ENCODE measurements around the gene CIB1. TPM values are rescaled to one million over a fixed set of nuclear protein-coding genes. Genes with fewer than 3 reads are reported as not detected.

Gene CIB1
- total RNA-seq, 1 experiment from 2014 or later, result 23.0 TPM

DNA sequence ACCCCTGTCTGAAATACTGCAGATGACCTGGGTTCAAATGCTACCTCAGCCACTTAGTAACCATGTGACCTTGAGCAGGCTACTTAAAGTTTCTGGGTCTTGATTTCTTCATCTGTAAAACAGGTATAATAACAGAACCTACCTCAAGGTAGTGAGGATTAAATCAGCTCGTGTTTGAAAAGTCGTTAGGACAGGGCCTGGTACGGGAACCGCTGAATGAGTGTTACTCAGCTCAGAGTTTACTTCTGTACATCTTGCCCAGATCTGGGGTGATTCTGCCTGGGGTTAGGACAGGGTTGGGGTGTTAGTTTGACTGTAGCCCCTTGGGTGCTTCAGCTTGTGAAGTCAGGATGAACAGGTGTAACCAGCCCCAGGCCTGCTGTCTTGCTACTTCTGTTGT is 30.8 kb downstream of the CIB1 start:
- Histone ChIP-seq H2AK5ac (ENCODE audit: insufficient read length, low read length) (no peak overlapping the region), H4K5ac (ENCODE audit: insufficient read length, low read depth, low read length) (no peak overlapping the region), H3K4me2 (ENCODE audit: insufficient read depth, insufficient read length, low read length) (peak overlapping the region; percentile 45), H2BK15ac (ENCODE audit: low read depth, low read length) (no peak overlapping the region), H3K27ac (ENCODE audit: insufficient read length, low read depth, low read length) (no peak overlapping the region), H3K9me3 (ENCODE audit: control insufficient read depth, low read depth, low read length) (no peaks in the 10 kb centered on the region), H3K56ac (ENCODE audit: insufficient read length, low read depth, low read length) (no peak overlapping the region), H3K14ac (ENCODE audit: insufficient read depth, low read length) (no peak overlapping the region), H3K18ac (ENCODE audit: insufficient read length, low read depth, low read length) (no peak overlapping the region), H4K8ac (replicated peaks; ENCODE audit: insufficient read length, low read depth, low read length) (no peak overlapping the region), H3T11ph (ENCODE audit: low read length) (no peak overlapping the region), H4K20me1 (ENCODE audit: control insufficient read depth, insufficient read depth, insufficient read length) (no peaks in the 10 kb centered on the region), H2BK12ac (ENCODE audit: insufficient read length, low read depth, low read length) (no peak overlapping the region), H4K91ac (ENCODE audit: insufficient read length, low read depth, low read length) (no peak overlapping the region), H3K79me2 (ENCODE audit: insufficient read depth, low read length) (peaks cover 3% of the 10 kb centered on the region; the same call in 1 of the 2 replicates), H3K4ac (ENCODE audit: low read depth, low read length) (no peak overlapping the region), H2BK20ac (ENCODE audit: low read depth, low read length, poor library complexity, severe bottlenecking) (no peak overlapping the region), H3K4me1 (ENCODE audit: insufficient read depth, low read length) (peaks cover 6% of the 10 kb centered on the region; the same call in 1 of the 2 replicates), H3K23ac (ENCODE audit: insufficient read length, low read depth, low read length) (no peak overlapping the region), H2BK5ac (ENCODE audit: insufficient read length, low read length) (no peak overlapping the region), H3K23me2 (ENCODE audit: insufficient read length, low read depth, low read length, poor library complexity, severe bottlenecking) (peaks cover 13% of the 10 kb centered on the region), H2AFZ (ENCODE audit: low read length) (no peak overlapping the region), H2BK120ac (ENCODE audit: low read depth, low read length, poor library complexity, severe bottlenecking) (no peak overlapping the region), H3K79me1 (ENCODE audit: insufficient read depth, low read depth, low read length, poor library complexity, severe bottlenecking) (peaks cover 13% of the 10 kb centered on the region), H3K9ac (ENCODE audit: extremely low read depth, insufficient read length, low read length) (no peak overlapping the region), H3K27me3 (ENCODE audit: insufficient read depth, low read length) (no peaks in the 10 kb centered on the region; the same call in 1 of the 2 replicates)
- Mint-ChIP-seq H3K4me1 (peaks cover 22 to 23% of the 10 kb centered on the region in 2 experiments), H3K27ac (no peak overlapping the region), H3K36me3 (ENCODE audit: insufficient read depth in 1 of 3, low read depth in 3 of 3) (peaks cover 5 to 9% (median 7%) of the 10 kb centered on the region in 3 experiments; a peak in 4 of 7 replicates), H3K9me3 (no peaks in the 10 kb centered on the region), H3K4me3 (peak overlapping the region; percentile 79 to 90), H3K27me3 (ENCODE audit: low read depth) (peaks cover 4% of the 10 kb centered on the region)
- no peak for TF ChIP-seq CTCF (conservative IDR thresholded peaks at IDR 0.05)
- WGBS (ENCODE audit: extremely low coverage, insufficient read length, low lambda C conversion rate), result no CpG with 5 or more reads among the region's 4 CpGs
- DNase-seq, result no peak

All from H9 (cell line).